H1 (cell line): ENCODE measurements around the gene SLC52A3. TPM values are rescaled to one million over a fixed set of nuclear protein-coding genes. Genes with fewer than 3 reads are reported as not detected.

Experiments used
- CTCF ChIA-PET: fragments of 300-600 bp; sonication (Branson Sonifier 250); formaldehyde crosslinking; loops from one replicate; lab custom pipeline; 2021; ENCODE audit not compliant: partially characterized antibody; lab: Charles Lee
- POLR2A ChIA-PET: fragments of 300-600 bp; sonication (Branson Sonifier 250); formaldehyde crosslinking; loops from one replicate; lab custom pipeline; 2021; ENCODE audit warnings: inconsistent platforms; ENCODE audit not compliant: partially characterized antibody; lab: Charles Lee
- DNase-seq, 2 experiments: peaks; one replicate each; pipeline versions ENCODE4 v3.0.0 to v3.0.0-alpha.2; 2010 to 2022; ENCODE audit warnings: low spot score in 2 of 2, low read depth in 1 of 2, mixed read lengths in 1 of 2
- FAIRE-seq: peaks from 2 replicates; lab custom pipeline; 2011; peaks lifted over from hg19 to GRCh38; lab: Jason Lieb, UNC
- H2AFZ ChIP-seq: 2 replicates; pipeline ENCODE4 v1.8.1; 2012; ENCODE audit warnings: low read length, inconsistent platforms
- H2AK5ac ChIP-seq: 2 replicates; pipeline ENCODE4 v1.6.1; 2013; ENCODE audit warnings: low read depth, low read length
- H2BK120ac ChIP-seq: replicated peaks from 2 replicates; pipeline ENCODE3; 2013; ENCODE audit warnings: low read depth, low read length, inconsistent platforms
- H2BK12ac ChIP-seq: 2 replicates; pipeline ENCODE4 v1.6.1; 2013; ENCODE audit warnings: low read depth, low read length
- H2BK15ac ChIP-seq: 2 replicates; pipeline ENCODE4 v1.6.1; 2013; ENCODE audit warnings: low read length
- H2BK20ac ChIP-seq: 2 replicates; pipeline ENCODE4 v1.6.1; 2013; ENCODE audit warnings: low read length
- H2BK5ac ChIP-seq: 2 replicates; pipeline ENCODE4 v1.6.1; 2013; ENCODE audit warnings: low read depth, low read length
- H3K14ac ChIP-seq: 2 replicates; pipeline ENCODE4 v1.6.1; 2013; ENCODE audit warnings: inconsistent platforms; ENCODE audit not compliant: insufficient read length
- H3K18ac ChIP-seq: 2 replicates; pipeline ENCODE4 v1.6.1; 2013; ENCODE audit warnings: low read length; ENCODE audit errors: extremely low read depth
- H3K23ac ChIP-seq: 2 replicates; pipeline ENCODE4 v1.6.1; 2013; ENCODE audit warnings: inconsistent platforms; ENCODE audit not compliant: insufficient read length
- H3K23me2 ChIP-seq: 2 replicates; pipeline ENCODE4 v1.6.1; 2013; ENCODE audit warnings: low read depth, low read length
- H3K27ac ChIP-seq: 2 replicates; pipeline ENCODE4 v1.6.1; 2011; ENCODE audit warnings: low read depth, low read length, inconsistent platforms
- H3K27me3 ChIP-seq, 4 experiments: replicated peaks in 1 of 4; 1 replicate in 1 of 4; 2 replicates in 3 of 4; pipeline versions ENCODE4 v1.6.1 to v1.8.1; 2011 to 2013; ENCODE audit warnings: low read length in 3 of 4, mild to moderate bottlenecking in 3 of 4, inconsistent platforms in 2 of 4, mixed read lengths in 2 of 4, moderate library complexity in 1 of 4; ENCODE audit not compliant: control insufficient read depth in 3 of 4, insufficient read depth in 3 of 4; ENCODE audit errors: extremely low read depth in 1 of 4
- H3K36me3 ChIP-seq, 4 experiments: 2 replicates each; pipeline versions ENCODE4 v1.6.1 to v1.8.1; 2011 to 2013; ENCODE audit warnings: mild to moderate bottlenecking in 4 of 4, low read length in 3 of 4, moderate library complexity in 2 of 4, control low read depth in 1 of 4, inconsistent platforms in 1 of 4; ENCODE audit not compliant: insufficient read depth in 4 of 4, control insufficient read depth in 2 of 4
- H3K4ac ChIP-seq: replicated peaks from 2 replicates; pipeline ENCODE3; 2013; ENCODE audit warnings: low read length, low read depth, mixed read lengths, inconsistent platforms; ENCODE audit not compliant: insufficient read length
- H3K4me1 ChIP-seq, 4 experiments: replicated peaks in 1 of 4; 1 replicate in 1 of 4; 2 replicates in 3 of 4; pipeline versions ENCODE4 v1.6.1 to v1.8.1; 2011 to 2013; ENCODE audit warnings: low read length in 3 of 4, inconsistent platforms in 2 of 4, mixed read lengths in 1 of 4; ENCODE audit not compliant: insufficient read depth in 4 of 4, control insufficient read depth in 3 of 4
- H3K4me2 ChIP-seq, 2 experiments: 2 replicates each; pipeline versions ENCODE4 v1.6.1 to v1.8.1; 2011 to 2013; ENCODE audit warnings: low read depth in 2 of 2, low read length in 2 of 2, control low read depth in 1 of 2, inconsistent platforms in 1 of 2, mild to moderate bottlenecking in 1 of 2; ENCODE audit not compliant: insufficient read depth in 1 of 2
- H3K4me3 ChIP-seq, 4 experiments: fragments of 200-600, 300-600 bp in 1 of 4; sonication (generic), shearing (Covaris generic), sonication (Bioruptor Twin) in 1 of 4; 2 replicates each; pipeline versions ENCODE4 v1.5.1 to v1.8.1; 2011 to 2016; ENCODE audit warnings: low read length in 4 of 4, low read depth in 3 of 4, control low read depth in 2 of 4, inconsistent platforms in 2 of 4, mild to moderate bottlenecking in 2 of 4, mixed read lengths in 1 of 4, moderate library complexity in 1 of 4; ENCODE audit not compliant: insufficient read depth in 2 of 4; ENCODE audit errors: extremely low read depth in 1 of 4
- H3K56ac ChIP-seq: replicated peaks from 2 replicates; pipeline ENCODE3; 2013; ENCODE audit warnings: low read depth, mild to moderate bottlenecking, mixed read lengths, low read length, inconsistent platforms; ENCODE audit not compliant: insufficient read length
- H3K79me1 ChIP-seq: 2 replicates; pipeline ENCODE4 v1.6.1; 2013; ENCODE audit warnings: low read depth, low read length, control low read depth
- H3K79me2 ChIP-seq, 2 experiments: 2 replicates each; pipeline versions ENCODE4 v1.6.1 to v1.8.1; 2012 to 2013; ENCODE audit warnings: low read length in 2 of 2, mild to moderate bottlenecking in 2 of 2, inconsistent platforms in 1 of 2; ENCODE audit not compliant: insufficient read depth in 2 of 2, control insufficient read depth in 1 of 2
- H3K9ac ChIP-seq, 4 experiments: replicated peaks in 1 of 4; 1 replicate in 1 of 4; 2 replicates in 3 of 4; pipeline versions ENCODE4 v1.6.1 to v1.8.1; 2011 to 2013; ENCODE audit warnings: low read depth in 3 of 4, low read length in 3 of 4, control low read depth in 2 of 4, mild to moderate bottlenecking in 2 of 4, moderate library complexity in 2 of 4, inconsistent platforms in 1 of 4; ENCODE audit errors: extremely low read depth in 1 of 4
- H3K9me3 ChIP-seq, 2 experiments: 2 replicates each; pipeline versions ENCODE4 v1.6.1 to v1.8.1; 2012 to 2013; ENCODE audit warnings: mild to moderate bottlenecking in 2 of 2, moderate library complexity in 2 of 2, control low read depth in 1 of 2, inconsistent platforms in 1 of 2, low read depth in 1 of 2, low read length in 1 of 2, mixed read lengths in 1 of 2; ENCODE audit not compliant: insufficient read depth in 2 of 2
- H4K20me1 ChIP-seq, 2 experiments: replicated peaks in 1 of 2; 2 replicates each; pipeline versions ENCODE3 to v1.8.1; 2011 to 2013; ENCODE audit warnings: inconsistent platforms in 2 of 2, low read length in 2 of 2, mild to moderate bottlenecking in 1 of 2; ENCODE audit not compliant: insufficient read depth in 2 of 2, control insufficient read depth in 1 of 2
- H4K5ac ChIP-seq: 2 replicates; pipeline ENCODE4 v1.6.1; 2013; ENCODE audit warnings: low read length, low read depth, mixed read lengths, inconsistent platforms; ENCODE audit not compliant: insufficient read length
- H4K8ac ChIP-seq: 2 replicates; pipeline ENCODE4 v1.8.0; 2013; ENCODE audit warnings: mild to moderate bottlenecking, moderate library complexity, low read length, inconsistent platforms; ENCODE audit not compliant: insufficient read depth; ENCODE audit errors: extremely low read depth
- H4K91ac ChIP-seq: replicated peaks from 2 replicates; pipeline ENCODE3; 2013; ENCODE audit warnings: low read length, mixed read lengths, inconsistent platforms; ENCODE audit not compliant: insufficient read length
- BRCA1 ChIP-seq: IDR thresholded peaks from 2 replicates; pipeline ENCODE4 v1.6.1; 2012; ENCODE audit warnings: low read depth, low read length, improper control_type of control experiment
- EZH2 ChIP-seq: fragments of 200-600 bp; sonication (generic); IDR thresholded peaks from 2 replicates; pipeline ENCODE4 v1.7.1; 2012; ENCODE audit warnings: low read depth, mild to moderate bottlenecking, moderate library complexity, low read length, inconsistent platforms; ENCODE audit not compliant: severe bottlenecking
- POLR2A ChIP-seq, 2 experiments: IDR thresholded peaks; 1 replicate in 1 of 2; 2 replicates in 1 of 2; pipeline ENCODE4 v1.6.1; 2011; ENCODE audit warnings: low read depth in 2 of 2, low read length in 2 of 2, mild to moderate bottlenecking in 2 of 2; ENCODE audit errors: control extremely low read depth in 1 of 2
- SIRT6 ChIP-seq: IDR thresholded peaks from one replicate; pipeline ENCODE4 v1.7.1; 2012; ENCODE audit warnings: low read length, inconsistent platforms
- WGBS, 2 experiments: shearing (Covaris generic) in 1 of 2; methylation state at CpG; one replicate each; pipeline versions ENCODE4 v1.1.6 to v1.1.7; 2013 to 2015; ENCODE audit warnings: low lambda C conversion rate in 2 of 2, mixed read lengths in 2 of 2, inconsistent platforms in 1 of 2, low coverage in 1 of 2, missing lambda C conversion rate in 1 of 2; ENCODE audit not compliant: insufficient replicate concordance in 2 of 2, insufficient coverage in 1 of 2, insufficient read length in 1 of 2; ENCODE audit errors: extremely low coverage in 1 of 2, missing lambda C conversion rate in 1 of 2; 5-methylcytosine and 5-hydroxymethylcytosine counted together
- polyA plus RNA-seq, 7 experiments: library from polyadenylated mRNA; depleted of rRNA in 3 of 7; stranded (reverse) in 5 of 7; unstranded in 2 of 7; fragments of >200 nt in 5 of 7; fragments of 200-250 nt in 2 of 7; gene quantifications; 1 replicate in 5 of 7; 2 replicates in 1 of 7; 4 replicates in 1 of 7; pipeline versions ENCODE4 v1.2.1 to v1.2.3, GENCODE V29; 2011 to 2013; ENCODE audit warnings: missing spikeins in 2 of 7, mixed read lengths in 2 of 7
- total RNA-seq: library from RNA; stranded (reverse); fragmentation: NEBNext Ultra II Directional; extraction: Animal tissue kit (Norgen Biotek cat#: 25700); gene quantifications from 2 replicates; pipeline ENCODE4 v1.2.1, GENCODE V29; 2021

The SLC52A3 gene
- total and polyA plus RNA-seq, 2 of the 8 experiments (the other 6 are each of a cell fraction or from before 2014, with no cell fraction given) = 2.3 to 4.2 TPM

GRCh38 chr20:753897-754635 is 14.2 kb downstream of the SLC52A3 start:
- CTCF ChIA-PET = interaction anchor here (0.6 to 2.8 kb wide), 7 partner anchors 9 to 559 kb away, joined by 3 to 10 read pairs (median 3); partner anchors contain the start of gene SLC52A3
- H3K23ac ChIP-seq = no peak overlapping the region
- no peak overlapping the region for H3K14ac ChIP-seq
- no peak overlapping the region for H3K4me2 ChIP-seq
- no peaks in the 10 kb centered on the region for H3K79me1 ChIP-seq
- no peak overlapping the region for H3K56ac ChIP-seq
- no peaks in the 10 kb centered on the region for H4K20me1 ChIP-seq
- H3K36me3 ChIP-seq = no peaks in the 10 kb centered on the region
- H4K5ac ChIP-seq = no peak overlapping the region
- FAIRE-seq (no peak), DNase-seq (no peak)
- H3K4ac ChIP-seq = no peak overlapping the region
- no peaks in the 10 kb centered on the region for H3K79me2 ChIP-seq
- no peaks in the 10 kb centered on the region for H3K23me2 ChIP-seq
- no peaks in the 10 kb centered on the region for H3K27me3 ChIP-seq
- no peaks in the 10 kb centered on the region; a peak in 1 of 7 replicates for H3K4me1 ChIP-seq
- H3K18ac ChIP-seq = no peak overlapping the region
- H3K9me3 ChIP-seq = no peaks in the 10 kb centered on the region
- H2BK120ac ChIP-seq = no peak overlapping the region
- H4K8ac ChIP-seq = no peak overlapping the region
- no peak overlapping the region for H2BK12ac ChIP-seq
- no peak overlapping the region for H3K27ac ChIP-seq
- no peak overlapping the region for H3K4me3 ChIP-seq
- H4K91ac ChIP-seq = no peak overlapping the region
- H2AFZ ChIP-seq = no peak overlapping the region
- H2AK5ac ChIP-seq = no peak overlapping the region
- no peak overlapping the region for H3K9ac ChIP-seq
- 80% methylated on average over 10 of the region's 10 CpGs; no CpG with 5 or more reads in 1 of the 2 experiments for WGBS, 2 experiments
- no peak overlapping the region for H2BK5ac ChIP-seq
- POLR2A ChIA-PET = interaction anchor here (0.6 to 1.1 kb wide), 3 partner anchors 22 to 262 kb away, joined by 3 to 5 read pairs (median 5); partner anchors contain the start of gene CSNK2A1
- H2BK20ac ChIP-seq = no peak overlapping the region
- no peak overlapping the region for H2BK15ac ChIP-seq
- no peak for TF ChIP-seq BRCA1
- no peak for TF ChIP-seq EZH2
- TF ChIP-seq POLR2A (IDR thresholded peaks at IDR 0.05; ENCODE audit: control extremely low read depth in 1 of 2, low read depth in 2 of 2, low read length in 2 of 2) = no peak
- TF ChIP-seq SIRT6 = no peak
